IMR-90 (cell line): ENCODE results near the gene BICD1. TPM values are rescaled to one million over a fixed set of nuclear protein-coding genes. Genes with fewer than 3 reads are reported as not detected.

Source experiments
- ATAC-seq: fragments of 200-7000 bp; cut with Tn5 transposase; 2 replicates; pipeline ENCODE4 v1.9.1; 2020; ENCODE audit warnings: low read depth, mild to moderate bottlenecking, moderate library complexity
- BruUV-seq: library from RNA; stranded (reverse); fragments of 400-500 nt; replicated peaks from 2 replicates; lab custom pipeline; 2021; lab: Mats Ljungman, UMichigan
- CTCF ChIA-PET: fragments of 300-600 bp; formaldehyde crosslinking; extraction: SDS; loops from one replicate; lab custom pipeline; 2021; ENCODE audit warnings: antibody characterized with exemption; lab: Yijun Ruan, JAX
- POLR2A ChIA-PET: fragments of 300-600 bp; sonication (Branson Sonifier 250); formaldehyde crosslinking; loops from one replicate; lab custom pipeline; 2022; ENCODE audit warnings: antibody characterized with exemption; ENCODE audit not compliant: unreplicated experiment; lab: Charles Lee
- DNase-seq: peaks from one replicate; pipeline ENCODE4 v3.0.0; 2013
- H2AFZ ChIP-seq: replicated peaks from 2 replicates; pipeline ENCODE3; 2013; ENCODE audit warnings: low read length, mild to moderate bottlenecking; ENCODE audit not compliant: poor library complexity
- H2AK5ac ChIP-seq: 2 replicates; pipeline ENCODE4 v1.6.1; 2013; ENCODE audit warnings: low read depth, low read length, inconsistent platforms
- H2AK9ac ChIP-seq: replicated peaks from 2 replicates; pipeline ENCODE3; 2013; ENCODE audit warnings: mild to moderate bottlenecking, low read depth, low read length, moderate library complexity; ENCODE audit not compliant: poor library complexity
- H2BK120ac ChIP-seq: 2 replicates; pipeline ENCODE4 v1.6.1; 2013; ENCODE audit warnings: low read depth, low read length, inconsistent platforms
- H2BK15ac ChIP-seq: 3 replicates; pipeline ENCODE4 v1.6.1; 2013; ENCODE audit warnings: low read depth, low read length, inconsistent platforms
- H2BK20ac ChIP-seq: 2 replicates; pipeline ENCODE4 v1.6.1; 2013; ENCODE audit warnings: low read depth, mild to moderate bottlenecking, inconsistent platforms, low read length, moderate library complexity
- H2BK5ac ChIP-seq: 2 replicates; pipeline ENCODE4 v1.6.1; 2013; ENCODE audit warnings: mild to moderate bottlenecking, low read depth, low read length, inconsistent platforms; ENCODE audit not compliant: poor library complexity, severe bottlenecking
- H3K14ac ChIP-seq: replicated peaks from 2 replicates; pipeline ENCODE4 v1.6.1; 2013; ENCODE audit warnings: low read depth, low read length, inconsistent platforms
- H3K18ac ChIP-seq: 2 replicates; pipeline ENCODE4 v1.6.1; 2013; ENCODE audit warnings: low read depth, low read length, control low read depth
- H3K23ac ChIP-seq: 2 replicates; pipeline ENCODE4 v1.6.1; 2013; ENCODE audit warnings: low read depth, low read length, inconsistent platforms
- H3K27ac ChIP-seq: 2 replicates; pipeline ENCODE4 v1.5.1; 2013; ENCODE audit warnings: mild to moderate bottlenecking, control low read depth, low read length; ENCODE audit not compliant: insufficient read depth
- H3K27me3 ChIP-seq: 2 replicates; pipeline ENCODE4 v1.6.1; 2013; ENCODE audit warnings: low read length; ENCODE audit not compliant: control insufficient read depth, insufficient read depth
- H3K36me3 ChIP-seq: 2 replicates; pipeline ENCODE4 v1.6.1; 2013; ENCODE audit warnings: low read length, mixed read lengths; ENCODE audit not compliant: control insufficient read depth, insufficient read depth
- H3K4ac ChIP-seq: 2 replicates; pipeline ENCODE4 v1.6.1; 2013; ENCODE audit warnings: low read depth, low read length, inconsistent platforms
- H3K4me1 ChIP-seq: 2 replicates; pipeline ENCODE4 v1.6.1; 2013; ENCODE audit warnings: low read length, mixed read lengths; ENCODE audit not compliant: control insufficient read depth, insufficient read depth
- H3K4me2 ChIP-seq: 2 replicates; pipeline ENCODE4 v1.6.1; 2013; ENCODE audit warnings: low read depth, mild to moderate bottlenecking, control low read depth, low read length, moderate library complexity
- H3K4me3 ChIP-seq: 2 replicates; pipeline ENCODE4 v1.5.1; 2013; ENCODE audit warnings: low read depth, mild to moderate bottlenecking, control low read depth, low read length, moderate library complexity; ENCODE audit not compliant: insufficient read depth
- H3K56ac ChIP-seq: 2 replicates; pipeline ENCODE4 v1.6.1; 2013; ENCODE audit warnings: low read length, inconsistent platforms; ENCODE audit not compliant: insufficient read depth; ENCODE audit errors: extremely low read depth
- H3K79me1 ChIP-seq, 2 experiments: 2 replicates each; pipeline ENCODE4 v1.6.1; 2013; ENCODE audit warnings: low read length in 2 of 2, inconsistent platforms in 1 of 2, low read depth in 1 of 2
- H3K9ac ChIP-seq: 2 replicates; pipeline ENCODE4 v1.6.1; 2013; ENCODE audit warnings: low read depth, low read length, control low read depth
- H3K9me1 ChIP-seq: 2 replicates; pipeline ENCODE4 v1.6.1; 2013; ENCODE audit warnings: low read length, inconsistent platforms; ENCODE audit not compliant: insufficient read depth
- H3K9me3 ChIP-seq: 2 replicates; pipeline ENCODE4 v1.6.1; 2013; ENCODE audit warnings: low read length; ENCODE audit not compliant: control insufficient read depth, insufficient read depth
- H4K20me1 ChIP-seq: 2 replicates; pipeline ENCODE4 v1.6.1; 2013; ENCODE audit warnings: low read length, inconsistent platforms; ENCODE audit not compliant: insufficient read depth
- H4K5ac ChIP-seq: 2 replicates; pipeline ENCODE4 v1.6.1; 2013; ENCODE audit warnings: mild to moderate bottlenecking, low read depth, low read length, control low read depth
- H4K8ac ChIP-seq, 2 experiments: 2 replicates each; pipeline ENCODE4 v1.6.1; 2013; ENCODE audit warnings: low read depth in 2 of 2, low read length in 2 of 2, control low read depth in 1 of 2, inconsistent platforms in 1 of 2
- H4K91ac ChIP-seq: 2 replicates; pipeline ENCODE4 v1.6.1; 2013; ENCODE audit warnings: low read depth, low read length, inconsistent platforms; ENCODE audit not compliant: insufficient read depth
- CEBPB ChIP-seq: IDR thresholded peaks from 2 replicates; pipeline ENCODE4 v1.6.1; 2012; ENCODE audit warnings: low read depth, low read length, improper control_type of control experiment
- CHD1 ChIP-seq: IDR thresholded peaks from 2 replicates; pipeline ENCODE4 v1.6.1; 2012; ENCODE audit warnings: low read depth, low read length, improper control_type of control experiment
- MAFK ChIP-seq: IDR thresholded peaks from 2 replicates; pipeline ENCODE4 v1.6.1; 2012; ENCODE audit warnings: low read depth, low read length, improper control_type of control experiment
- NFE2L2 ChIP-seq: fragments of 150-350 bp; IDR thresholded peaks from 2 replicates; pipeline ENCODE4 v1.6.1; 2016; ENCODE audit warnings: low read depth, mild to moderate bottlenecking, low read length
- RAD21 ChIP-seq: IDR thresholded peaks from 2 replicates; pipeline ENCODE4 v1.6.1; 2012; ENCODE audit warnings: low read length, improper control_type of control experiment
- RFX5 ChIP-seq: IDR thresholded peaks from 2 replicates; pipeline ENCODE4 v1.8.0; 2012; ENCODE audit warnings: low read depth, mild to moderate bottlenecking, low read length, moderate library complexity
- WGBS, 2 experiments: methylation state at CpG; one replicate each; pipeline versions ENCODE4 v1.1.5 to v1.1.7; 2013; ENCODE audit warnings: missing lambda C conversion rate in 2 of 2; ENCODE audit not compliant: insufficient read length in 1 of 2; ENCODE audit errors: extremely low coverage in 2 of 2; 5-methylcytosine and 5-hydroxymethylcytosine counted together
- dilution Hi-C: fragments of 300-500 bp; cut with HindIII; formaldehyde crosslinking; loops from one replicate; pipeline ENCODE4 v1.14.3; 2018; ENCODE audit warnings: low sequenced_read_pairs; ENCODE audit not compliant: unreplicated experiment
- in situ Hi-C: fragments of 300-500 bp; cut with MboI; formaldehyde crosslinking; loops from 3 replicates; pipeline ENCODE4 v1.14.3; 2019; ENCODE audit warnings: low sequenced_read_pairs, inconsistent platforms, mixed read lengths
- intact Hi-C: fragments of 100-400 bp; cut with micrococcal nuclease; formaldehyde crosslinking; loops from 2 replicates; pipeline ENCODE4 v1.10.0; 2022
- polyA plus RNA-seq, 3 experiments: library from polyadenylated mRNA; depleted of rRNA; stranded (reverse); fragments of >200 nt; gene quantifications; 2 replicates each; pipeline ENCODE4 v1.2.3, GENCODE V29; 2012; ENCODE audit warnings: low replicate concordance in 1 of 3
- total RNA-seq: library from RNA; depleted of rRNA; stranded (reverse); fragments of >200 nt; gene quantifications from 2 replicates; pipeline ENCODE4 v1.2.3, GENCODE V29; 2012
- TF ChIP-seq, protein P1 (sequence below): fragments of 150-350 bp; IDR thresholded peaks from 2 replicates; pipeline ENCODE4 v1.6.1; 2017; ENCODE audit warnings: mild to moderate bottlenecking, antibody characterized with exemption, low read length, low read depth
- TF ChIP-seq, protein P2 (sequence below): conservative IDR thresholded peaks from 2 replicates; pipeline ENCODE4 v1.5.1; 2012; ENCODE audit warnings: mild to moderate bottlenecking, low read depth, low read length, improper control_type of control experiment

The BICD1 gene
- total and polyA plus RNA-seq, 2 of the 4 experiments (the other 2 are of a cell fraction) = 17.2 to 21.8 TPM

DNA sequence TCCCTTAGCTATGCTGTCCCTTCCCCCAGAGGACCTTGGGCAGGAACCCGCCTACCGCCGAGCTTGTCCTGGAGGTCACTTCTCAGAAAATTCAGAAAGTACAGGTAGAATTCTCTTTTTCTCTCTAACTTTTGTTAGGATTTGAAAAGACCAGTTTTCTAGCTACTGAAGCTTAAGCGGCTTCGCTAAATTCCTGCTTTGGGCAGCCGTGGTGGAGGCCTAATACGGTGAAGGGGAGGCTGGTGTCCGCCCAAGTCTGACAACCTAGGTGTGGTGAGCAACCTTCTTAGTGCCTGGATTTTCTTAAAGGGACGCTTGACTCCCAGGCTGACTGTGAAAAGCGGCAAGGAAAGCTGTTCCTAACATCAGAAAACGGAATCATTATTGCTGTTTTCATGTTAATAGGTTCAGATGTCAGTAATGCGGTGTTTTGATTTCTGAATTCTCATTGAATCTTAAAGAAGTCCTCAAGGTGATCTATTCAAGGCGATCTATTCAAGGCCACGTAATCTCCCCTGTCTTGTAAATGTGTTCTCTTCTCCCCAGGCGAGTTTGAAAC is 293.5 kb downstream of the BICD1 start:
- dilution Hi-C loops = no loop called here
- H2BK5ac ChIP-seq = no peak overlapping the region
- no peak overlapping the region for H2AK5ac ChIP-seq
- H3K9me1 ChIP-seq = no peaks in the 10 kb centered on the region
- H2BK20ac ChIP-seq = no peak overlapping the region
- no peak overlapping the region for H2BK120ac ChIP-seq
- no peaks in the 10 kb centered on the region for H3K79me1 ChIP-seq
- H3K9me3 ChIP-seq = no peaks in the 10 kb centered on the region
- no peak overlapping the region for H3K4ac ChIP-seq
- no peak overlapping the region for H4K5ac ChIP-seq
- ChIA-PET POLR2A (no interaction called here), CTCF (no interaction called here)
- in situ Hi-C loops = no loop called here
- BruUV-seq = no TSS peak
- H3K27ac ChIP-seq = no peak overlapping the region
- no peaks in the 10 kb centered on the region for H3K4me1 ChIP-seq
- H3K56ac ChIP-seq = no peak overlapping the region
- H2AFZ ChIP-seq = peak overlapping the region; percentile 94
- intact Hi-C loops = loop anchor here (5.0 kb wide), 1 partner anchor 603 kb away; no protein-coding TSS in a partner anchor
- TF ChIP-seq NFE2L2 (no peak), RFX5 (no peak), MAFK (no peak), RAD21 (no peak), CHD1 (no peak), CEBPB (no peak)
- TF ChIP-seq, protein P1, sequence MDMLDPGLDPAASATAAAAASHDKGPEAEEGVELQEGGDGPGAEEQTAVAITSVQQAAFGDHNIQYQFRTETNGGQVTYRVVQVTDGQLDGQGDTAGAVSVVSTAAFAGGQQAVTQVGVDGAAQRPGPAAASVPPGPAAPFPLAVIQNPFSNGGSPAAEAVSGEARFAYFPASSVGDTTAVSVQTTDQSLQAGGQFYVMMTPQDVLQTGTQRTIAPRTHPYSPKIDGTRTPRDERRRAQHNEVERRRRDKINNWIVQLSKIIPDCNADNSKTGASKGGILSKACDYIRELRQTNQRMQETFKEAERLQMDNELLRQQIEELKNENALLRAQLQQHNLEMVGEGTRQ = no peak
- TF ChIP-seq, protein P2, sequence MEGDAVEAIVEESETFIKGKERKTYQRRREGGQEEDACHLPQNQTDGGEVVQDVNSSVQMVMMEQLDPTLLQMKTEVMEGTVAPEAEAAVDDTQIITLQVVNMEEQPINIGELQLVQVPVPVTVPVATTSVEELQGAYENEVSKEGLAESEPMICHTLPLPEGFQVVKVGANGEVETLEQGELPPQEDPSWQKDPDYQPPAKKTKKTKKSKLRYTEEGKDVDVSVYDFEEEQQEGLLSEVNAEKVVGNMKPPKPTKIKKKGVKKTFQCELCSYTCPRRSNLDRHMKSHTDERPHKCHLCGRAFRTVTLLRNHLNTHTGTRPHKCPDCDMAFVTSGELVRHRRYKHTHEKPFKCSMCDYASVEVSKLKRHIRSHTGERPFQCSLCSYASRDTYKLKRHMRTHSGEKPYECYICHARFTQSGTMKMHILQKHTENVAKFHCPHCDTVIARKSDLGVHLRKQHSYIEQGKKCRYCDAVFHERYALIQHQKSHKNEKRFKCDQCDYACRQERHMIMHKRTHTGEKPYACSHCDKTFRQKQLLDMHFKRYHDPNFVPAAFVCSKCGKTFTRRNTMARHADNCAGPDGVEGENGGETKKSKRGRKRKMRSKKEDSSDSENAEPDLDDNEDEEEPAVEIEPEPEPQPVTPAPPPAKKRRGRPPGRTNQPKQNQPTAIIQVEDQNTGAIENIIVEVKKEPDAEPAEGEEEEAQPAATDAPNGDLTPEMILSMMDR = no peak
- H3K14ac ChIP-seq = no peak overlapping the region
- H3K4me3 ChIP-seq = peak overlapping the region; percentile 47
- no peak overlapping the region for H4K8ac ChIP-seq
- H3K23ac ChIP-seq = peak overlapping the region; percentile 6; the same call in 1 of the 2 replicates
- H4K91ac ChIP-seq = no peak overlapping the region
- H2AK9ac ChIP-seq = no peak overlapping the region
- no peaks in the 10 kb centered on the region for H3K36me3 ChIP-seq
- H4K20me1 ChIP-seq = no peaks in the 10 kb centered on the region; the same call in 1 of the 2 replicates
- no peak for ATAC-seq
- H3K27me3 ChIP-seq = peaks cover 38% of the 10 kb centered on the region
- peak overlapping the region; percentile 29; the same call in 1 of the 2 replicates for H3K4me2 ChIP-seq
- H2BK15ac ChIP-seq = no peak overlapping the region
- 20% methylated on average over 1 of the region's 15 CpGs; no CpG with 5 or more reads in 1 of the 2 experiments for WGBS, 2 experiments
- no peak overlapping the region for H3K9ac ChIP-seq
- no peak for DNase-seq
- H3K18ac ChIP-seq = no peak overlapping the region
